Panc1 (cell line): Measurements from ENCODE around the gene PCDHGC3.

Experiments used
- SIN3A ChIP-seq: IDR thresholded peaks from 2 replicates; pipeline ENCODE4 v1.6.1; 2012; ENCODE audit warnings: low read depth, mild to moderate bottlenecking, low read length, moderate library complexity, borderline replicate concordance; ENCODE audit not compliant: insufficient read depth
- TF ChIP-seq, protein P1 (sequence below): fragments of 450-650 bp; IDR thresholded peaks from 2 replicates; pipeline ENCODE4 v1.5.1; 2017; ENCODE audit warnings: mild to moderate bottlenecking

GRCh38 chr5:141517312-141517711, 41.5 kb downstream of the PCDHGC3 start:
- TF ChIP-seq, protein P1, sequence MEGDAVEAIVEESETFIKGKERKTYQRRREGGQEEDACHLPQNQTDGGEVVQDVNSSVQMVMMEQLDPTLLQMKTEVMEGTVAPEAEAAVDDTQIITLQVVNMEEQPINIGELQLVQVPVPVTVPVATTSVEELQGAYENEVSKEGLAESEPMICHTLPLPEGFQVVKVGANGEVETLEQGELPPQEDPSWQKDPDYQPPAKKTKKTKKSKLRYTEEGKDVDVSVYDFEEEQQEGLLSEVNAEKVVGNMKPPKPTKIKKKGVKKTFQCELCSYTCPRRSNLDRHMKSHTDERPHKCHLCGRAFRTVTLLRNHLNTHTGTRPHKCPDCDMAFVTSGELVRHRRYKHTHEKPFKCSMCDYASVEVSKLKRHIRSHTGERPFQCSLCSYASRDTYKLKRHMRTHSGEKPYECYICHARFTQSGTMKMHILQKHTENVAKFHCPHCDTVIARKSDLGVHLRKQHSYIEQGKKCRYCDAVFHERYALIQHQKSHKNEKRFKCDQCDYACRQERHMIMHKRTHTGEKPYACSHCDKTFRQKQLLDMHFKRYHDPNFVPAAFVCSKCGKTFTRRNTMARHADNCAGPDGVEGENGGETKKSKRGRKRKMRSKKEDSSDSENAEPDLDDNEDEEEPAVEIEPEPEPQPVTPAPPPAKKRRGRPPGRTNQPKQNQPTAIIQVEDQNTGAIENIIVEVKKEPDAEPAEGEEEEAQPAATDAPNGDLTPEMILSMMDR = no peak
- TF ChIP-seq SIN3A = no peak
